GM12875 (cell line): ENCODE measurements around the gene SSH2.

Experiments
- H3K4me3 ChIP-seq: one replicate; pipeline ENCODE4 v1.5.1; 2011; ENCODE audit warnings: low read depth, low read length, control low read depth
- CTCF ChIP-seq: IDR thresholded peaks from 2 replicates; pipeline ENCODE4 v1.5.1; 2011; ENCODE audit warnings: low read depth, mild to moderate bottlenecking, control low read depth, inconsistent platforms, low read length, moderate library complexity, borderline replicate concordance; ENCODE audit not compliant: insufficient read depth

The SSH2 gene

GRCh38 chr17:29835435-29836351 lies 94.3 kb downstream of the SSH2 start:
- H3K4me3 ChIP-seq: no peak overlapping the region
- no peak for TF ChIP-seq CTCF

DNA sequence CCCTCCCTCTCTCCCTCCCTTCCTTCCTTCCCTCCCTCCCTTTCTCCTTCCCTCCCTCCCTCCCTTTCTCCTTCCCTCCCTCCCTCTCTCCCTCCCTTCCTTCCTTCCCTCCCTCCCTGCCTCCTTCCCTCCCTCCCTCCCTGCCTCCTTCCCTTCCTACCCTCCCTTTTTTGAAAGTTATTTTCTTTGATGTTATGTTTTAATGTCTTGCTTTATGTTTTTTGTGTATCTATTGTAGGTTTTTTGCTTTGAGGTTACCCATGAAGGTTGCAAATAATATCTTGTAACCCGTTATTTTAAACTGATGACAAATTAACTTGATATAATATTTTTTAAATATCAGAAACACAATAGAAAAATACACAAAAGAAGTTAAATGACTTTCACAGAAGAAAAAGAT lies 96.2 kb downstream of the SSH2 start:
- no peak overlapping the region for H3K4me3 ChIP-seq

GRCh38 chr17:29828676-29829284 lies 101.2 kb downstream of the SSH2 start:
- TF ChIP-seq CTCF: no peak
- H3K4me3 ChIP-seq: no peak overlapping the region

More for the DNA sequence above, 96.2 kb downstream of the SSH2 start:
- TF ChIP-seq CTCF: no peak

DNA sequence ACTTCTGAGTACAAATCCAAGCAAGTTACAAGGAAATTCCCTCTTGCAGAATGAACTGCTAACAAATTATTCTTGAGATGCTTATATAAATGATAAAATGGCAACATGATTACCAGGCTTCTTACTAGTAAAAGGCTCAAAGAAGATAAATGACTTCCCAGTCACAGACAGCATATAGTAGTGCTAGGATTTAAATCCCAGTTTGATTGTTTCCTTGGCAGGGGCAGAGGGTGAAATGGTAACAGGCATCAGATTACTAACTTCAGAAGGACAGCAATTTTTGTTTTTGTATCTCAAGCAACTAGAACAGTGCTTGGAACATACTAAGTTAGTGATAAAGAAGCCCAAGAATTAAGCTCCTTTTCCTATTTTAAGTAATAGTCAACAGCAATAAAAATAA lies 102.8 kb downstream of the SSH2 start:
- no peak overlapping the region for H3K4me3 ChIP-seq

GRCh38 chr17:29826114-29826692 lies 103.8 kb downstream of the SSH2 start:
- H3K4me3 ChIP-seq: no peak overlapping the region
- no peak for TF ChIP-seq CTCF

More for the DNA sequence above, 102.8 kb downstream of the SSH2 start:
- TF ChIP-seq CTCF: no peak

GRCh38 chr17:29825604-29826003 lies 104.4 kb downstream of the SSH2 start:
- no peak overlapping the region for H3K4me3 ChIP-seq
- no peak for TF ChIP-seq CTCF

GRCh38 chr17:29821897-29822296 lies 108.1 kb downstream of the SSH2 start:
- no peak for TF ChIP-seq CTCF
- no peak overlapping the region for H3K4me3 ChIP-seq
